OCI-LY3 (cell line): ENCODE measurements around the gene ETFB.

ENCODE experiments used
- EZH2phosphoT487 ChIP-seq: fragments of 200-600 bp; shearing (Covaris generic); IDR thresholded peaks from 2 replicates; pipeline ENCODE4 v1.6.1; 2018; ENCODE audit warnings: antibody characterized with exemption, mixed run types, low read depth
- TF ChIP-seq, protein P1 (sequence below): fragments of 200-600, 300-600 bp; sonication (generic); IDR thresholded peaks from 2 replicates; pipeline ENCODE4 v1.5.1; 2014; ENCODE audit warnings: antibody characterized with exemption, low read length, low read depth

GRCh38 chr19:51352783-51353360 lies 13.3 kb downstream of the ETFB start:
- TF ChIP-seq, protein P1, sequence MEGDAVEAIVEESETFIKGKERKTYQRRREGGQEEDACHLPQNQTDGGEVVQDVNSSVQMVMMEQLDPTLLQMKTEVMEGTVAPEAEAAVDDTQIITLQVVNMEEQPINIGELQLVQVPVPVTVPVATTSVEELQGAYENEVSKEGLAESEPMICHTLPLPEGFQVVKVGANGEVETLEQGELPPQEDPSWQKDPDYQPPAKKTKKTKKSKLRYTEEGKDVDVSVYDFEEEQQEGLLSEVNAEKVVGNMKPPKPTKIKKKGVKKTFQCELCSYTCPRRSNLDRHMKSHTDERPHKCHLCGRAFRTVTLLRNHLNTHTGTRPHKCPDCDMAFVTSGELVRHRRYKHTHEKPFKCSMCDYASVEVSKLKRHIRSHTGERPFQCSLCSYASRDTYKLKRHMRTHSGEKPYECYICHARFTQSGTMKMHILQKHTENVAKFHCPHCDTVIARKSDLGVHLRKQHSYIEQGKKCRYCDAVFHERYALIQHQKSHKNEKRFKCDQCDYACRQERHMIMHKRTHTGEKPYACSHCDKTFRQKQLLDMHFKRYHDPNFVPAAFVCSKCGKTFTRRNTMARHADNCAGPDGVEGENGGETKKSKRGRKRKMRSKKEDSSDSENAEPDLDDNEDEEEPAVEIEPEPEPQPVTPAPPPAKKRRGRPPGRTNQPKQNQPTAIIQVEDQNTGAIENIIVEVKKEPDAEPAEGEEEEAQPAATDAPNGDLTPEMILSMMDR = no peak
- no peak for TF ChIP-seq EZH2phosphoT487
